ENCODE results near the gene LRRN2.
"Not testable (repeated sequence)": the region's sequence is repeated elsewhere in the genome, so short reads cannot be mapped to it uniquely, and the experiment has no call there.

LRRN2 gene

DNA sequence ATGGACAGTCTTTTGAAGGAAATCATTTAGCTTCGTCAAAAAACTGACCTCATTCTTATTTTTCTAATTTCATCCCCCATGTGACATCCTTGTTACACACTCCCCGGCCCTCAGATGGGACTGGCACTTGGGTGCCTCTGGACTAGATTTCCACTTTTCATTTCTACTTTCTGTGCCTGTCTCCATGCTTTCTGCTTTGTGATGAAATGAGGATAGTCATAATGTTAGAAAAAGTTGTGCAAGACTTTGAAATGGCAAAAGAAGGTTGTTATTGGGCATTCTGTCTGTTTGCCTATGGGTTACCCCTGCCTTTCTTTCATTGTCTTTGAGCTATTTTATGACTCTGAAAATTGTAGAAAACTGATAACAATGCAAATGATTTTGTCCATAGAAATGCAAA, 114.4 kb downstream of the LRRN2 start:
- no peak for DNase-seq

DNA sequence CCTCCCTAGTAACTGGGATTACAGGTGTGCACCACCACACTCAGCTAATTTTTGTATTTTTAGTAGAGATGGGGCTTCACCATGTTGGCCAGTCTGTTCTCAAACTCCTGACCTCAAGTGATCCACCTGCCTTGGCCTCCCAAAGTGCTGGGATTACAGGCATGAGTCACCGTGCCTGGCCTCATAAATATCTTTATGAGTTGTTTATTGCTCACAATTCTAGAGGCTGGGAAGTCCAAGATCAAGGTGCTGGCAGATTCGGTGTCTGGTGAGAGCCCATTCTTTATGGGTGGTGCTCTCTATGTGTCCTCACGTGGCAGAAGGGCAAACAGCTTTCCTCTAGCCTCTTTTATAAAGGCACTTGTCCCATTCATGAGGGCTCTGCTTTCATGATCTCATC, 115.5 kb downstream of the LRRN2 start:
- not testable (repeated sequence) for DNase-seq

DNA sequence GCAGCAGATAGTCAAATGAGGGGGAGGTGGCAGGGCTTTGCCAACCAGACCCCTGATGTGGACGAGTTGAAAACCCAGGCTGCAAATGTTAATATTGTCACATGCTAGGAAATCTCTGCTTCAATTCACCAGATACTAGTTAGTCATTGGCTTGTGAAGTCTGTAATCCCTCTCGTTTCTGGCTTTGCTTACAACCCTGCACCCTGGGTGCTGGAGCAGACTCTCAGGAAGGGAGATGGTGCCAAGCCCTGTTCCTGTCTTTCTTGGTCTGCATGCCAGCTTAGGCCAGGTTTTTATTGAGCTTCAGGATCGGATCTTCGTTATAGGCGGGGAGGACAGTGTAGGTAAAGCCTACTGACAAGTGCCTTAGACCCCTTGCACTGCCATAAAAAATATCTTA, 116.1 kb downstream of the LRRN2 start:
- no peak for DNase-seq

- DNase-seq, result no peak
Observed at GRCh38 chr1:204568576-204569315, 116.8 kb downstream of the LRRN2 start.
